Astrocyte (in vitro differentiated cells and primary cell): ENCODE results near the gene CCDC157. TPM values are rescaled to one million over a fixed set of nuclear protein-coding genes. Genes with fewer than 3 reads are reported as not detected.

Experiments
- DNase-seq: peaks from one replicate; pipeline ENCODE4 v3.0.0-alpha.2; 2010; ENCODE audit warnings: low read depth
- FAIRE-seq: peaks from 2 replicates; lab custom pipeline; 2011; peaks lifted over from hg19 to GRCh38; lab: Jason Lieb, UNC
- H2AFZ ChIP-seq: 2 replicates; pipeline ENCODE4 v1.6.0; 2012; ENCODE audit warnings: low read depth, low read length, inconsistent platforms
- H3K27ac ChIP-seq: 2 replicates; pipeline ENCODE4 v1.5.1; 2011; ENCODE audit warnings: low read depth, low read length, inconsistent platforms
- H3K27me3 ChIP-seq: 2 replicates; pipeline ENCODE4 v1.6.0; 2011; ENCODE audit warnings: low read length, inconsistent platforms; ENCODE audit not compliant: insufficient read depth
- H3K36me3 ChIP-seq: 2 replicates; pipeline ENCODE4 v1.5.1; 2011; ENCODE audit warnings: low read length, inconsistent platforms; ENCODE audit not compliant: insufficient read depth
- H3K4me1 ChIP-seq: 2 replicates; pipeline ENCODE4 v1.5.1; 2011; ENCODE audit warnings: low read length, inconsistent platforms; ENCODE audit not compliant: insufficient read depth
- H3K4me2 ChIP-seq: 2 replicates; pipeline ENCODE4 v1.6.0; 2012; ENCODE audit warnings: low read length, inconsistent platforms
- H3K4me3 ChIP-seq: 2 replicates; pipeline ENCODE4 v1.5.1; 2011; ENCODE audit warnings: low read depth, mild to moderate bottlenecking, low read length, inconsistent platforms; ENCODE audit not compliant: insufficient read depth
- H3K79me2 ChIP-seq: 2 replicates; pipeline ENCODE4 v1.6.0; 2012; ENCODE audit warnings: mild to moderate bottlenecking, low read length, inconsistent platforms; ENCODE audit not compliant: insufficient read depth
- H3K9ac ChIP-seq: 2 replicates; pipeline ENCODE4 v1.6.0; 2012; ENCODE audit warnings: mild to moderate bottlenecking, low read length, inconsistent platforms
- H3K9me3 ChIP-seq: 2 replicates; pipeline ENCODE4 v1.5.1; 2012; ENCODE audit warnings: low read depth, mild to moderate bottlenecking, low read length, inconsistent platforms; ENCODE audit not compliant: insufficient read depth
- H4K20me1 ChIP-seq: 2 replicates; pipeline ENCODE4 v1.6.0; 2012; ENCODE audit warnings: low read length, inconsistent platforms; ENCODE audit not compliant: insufficient read depth
- H3K27ac Mint-ChIP-seq: one replicate; pipeline ENCODE4 v1.8.0; 2021; ENCODE audit warnings: mild to moderate bottlenecking, mixed read lengths; ENCODE audit not compliant: unreplicated experiment
- H3K27me3 Mint-ChIP-seq: one replicate; pipeline ENCODE4 v1.8.0; 2021; ENCODE audit warnings: low read depth, mixed read lengths; ENCODE audit not compliant: unreplicated experiment
- H3K36me3 Mint-ChIP-seq: one replicate; pipeline ENCODE4 v1.8.0; 2021; ENCODE audit warnings: low read depth, mixed read lengths; ENCODE audit not compliant: unreplicated experiment
- H3K4me1 Mint-ChIP-seq: one replicate; pipeline ENCODE4 v1.8.0; 2021; ENCODE audit warnings: low read depth, mixed read lengths; ENCODE audit not compliant: unreplicated experiment
- H3K4me3 Mint-ChIP-seq: one replicate; pipeline ENCODE4 v1.8.0; 2021; ENCODE audit warnings: mild to moderate bottlenecking, moderate library complexity, mixed read lengths; ENCODE audit not compliant: unreplicated experiment
- H3K9me3 Mint-ChIP-seq: one replicate; pipeline ENCODE4 v1.8.0; 2021; ENCODE audit warnings: mild to moderate bottlenecking, mixed read lengths; ENCODE audit not compliant: unreplicated experiment
- EZH2 ChIP-seq: IDR thresholded peaks from 2 replicates; pipeline ENCODE4 v1.6.1; 2012; ENCODE audit warnings: mild to moderate bottlenecking, low read length, inconsistent platforms; ENCODE audit not compliant: insufficient read depth
- total RNA-seq: library from RNA; stranded (reverse); gene quantifications from 2 replicates; pipeline ENCODE4 v1.2.1, GENCODE V29; 2021
- TF ChIP-seq, protein P1 (sequence below): IDR thresholded peaks from 2 replicates; pipeline ENCODE4 v1.5.1; 2011; ENCODE audit warnings: low read depth, mild to moderate bottlenecking, inconsistent platforms, low read length, moderate library complexity; ENCODE audit not compliant: insufficient read depth

CCDC157 gene
- total RNA-seq, 1 donor from 2014 or later = 2.9 TPM

DNA sequence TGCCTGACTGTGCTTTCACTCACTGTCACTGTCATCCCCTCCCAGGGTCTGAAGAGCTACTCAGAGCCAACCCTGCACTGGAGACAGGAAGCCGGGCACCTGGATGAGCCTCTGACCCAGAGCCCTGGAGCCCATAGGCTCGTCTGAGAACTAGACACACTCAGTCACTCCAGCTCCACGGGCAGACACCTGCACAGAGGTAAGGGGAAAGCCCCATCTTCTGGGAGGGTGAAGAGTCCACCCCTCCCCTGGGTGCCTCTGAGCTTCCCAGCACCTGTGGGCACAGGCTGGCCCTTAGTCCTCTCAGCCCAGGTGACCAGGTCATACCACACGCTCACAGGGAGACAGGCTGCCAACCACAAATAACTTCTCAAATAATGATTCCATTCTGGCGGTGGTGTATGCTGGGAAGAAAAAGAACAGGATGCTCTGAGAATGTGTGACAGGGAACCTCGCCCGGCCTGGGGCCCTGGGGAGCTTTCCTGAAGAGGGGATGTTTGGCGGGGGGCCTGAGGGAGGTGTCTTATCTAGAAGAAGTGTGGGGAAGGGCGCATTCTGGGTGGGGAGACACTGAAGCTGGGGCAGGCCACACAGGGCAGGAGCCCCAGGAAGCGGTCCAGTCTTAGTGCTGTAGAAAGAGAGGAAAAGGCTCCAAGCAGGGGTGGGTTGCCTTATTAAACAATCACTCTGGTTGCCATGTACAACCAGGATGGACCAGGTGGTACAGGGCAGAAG, 5.3 kb downstream of the CCDC157 start:
- no peaks in the 10 kb centered on the region for H3K79me2 ChIP-seq
- H3K9ac ChIP-seq = no peak overlapping the region
- H3K4me1 ChIP-seq = no peaks in the 10 kb centered on the region
- FAIRE-seq (no peak), DNase-seq (no peak)
- H3K9me3 Mint-ChIP-seq = no peaks in the 10 kb centered on the region
- no peaks in the 10 kb centered on the region for H3K36me3 ChIP-seq
- H3K27ac Mint-ChIP-seq = no peak overlapping the region
- H3K4me3 ChIP-seq = no peak overlapping the region
- H3K27me3 Mint-ChIP-seq = no peaks in the 10 kb centered on the region
- H3K27ac ChIP-seq = no peak overlapping the region
- no peak overlapping the region for H2AFZ ChIP-seq
- no peaks in the 10 kb centered on the region for H3K27me3 ChIP-seq
- H3K36me3 Mint-ChIP-seq = peaks cover 9% of the 10 kb centered on the region
- H3K4me1 Mint-ChIP-seq = no peaks in the 10 kb centered on the region
- H3K4me3 Mint-ChIP-seq = no peak overlapping the region
- no peak for TF ChIP-seq EZH2
- TF ChIP-seq, protein P1, sequence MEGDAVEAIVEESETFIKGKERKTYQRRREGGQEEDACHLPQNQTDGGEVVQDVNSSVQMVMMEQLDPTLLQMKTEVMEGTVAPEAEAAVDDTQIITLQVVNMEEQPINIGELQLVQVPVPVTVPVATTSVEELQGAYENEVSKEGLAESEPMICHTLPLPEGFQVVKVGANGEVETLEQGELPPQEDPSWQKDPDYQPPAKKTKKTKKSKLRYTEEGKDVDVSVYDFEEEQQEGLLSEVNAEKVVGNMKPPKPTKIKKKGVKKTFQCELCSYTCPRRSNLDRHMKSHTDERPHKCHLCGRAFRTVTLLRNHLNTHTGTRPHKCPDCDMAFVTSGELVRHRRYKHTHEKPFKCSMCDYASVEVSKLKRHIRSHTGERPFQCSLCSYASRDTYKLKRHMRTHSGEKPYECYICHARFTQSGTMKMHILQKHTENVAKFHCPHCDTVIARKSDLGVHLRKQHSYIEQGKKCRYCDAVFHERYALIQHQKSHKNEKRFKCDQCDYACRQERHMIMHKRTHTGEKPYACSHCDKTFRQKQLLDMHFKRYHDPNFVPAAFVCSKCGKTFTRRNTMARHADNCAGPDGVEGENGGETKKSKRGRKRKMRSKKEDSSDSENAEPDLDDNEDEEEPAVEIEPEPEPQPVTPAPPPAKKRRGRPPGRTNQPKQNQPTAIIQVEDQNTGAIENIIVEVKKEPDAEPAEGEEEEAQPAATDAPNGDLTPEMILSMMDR = no peak
- no peak overlapping the region for H3K4me2 ChIP-seq
- no peaks in the 10 kb centered on the region for H3K9me3 ChIP-seq
- no peaks in the 10 kb centered on the region for H4K20me1 ChIP-seq

DNA sequence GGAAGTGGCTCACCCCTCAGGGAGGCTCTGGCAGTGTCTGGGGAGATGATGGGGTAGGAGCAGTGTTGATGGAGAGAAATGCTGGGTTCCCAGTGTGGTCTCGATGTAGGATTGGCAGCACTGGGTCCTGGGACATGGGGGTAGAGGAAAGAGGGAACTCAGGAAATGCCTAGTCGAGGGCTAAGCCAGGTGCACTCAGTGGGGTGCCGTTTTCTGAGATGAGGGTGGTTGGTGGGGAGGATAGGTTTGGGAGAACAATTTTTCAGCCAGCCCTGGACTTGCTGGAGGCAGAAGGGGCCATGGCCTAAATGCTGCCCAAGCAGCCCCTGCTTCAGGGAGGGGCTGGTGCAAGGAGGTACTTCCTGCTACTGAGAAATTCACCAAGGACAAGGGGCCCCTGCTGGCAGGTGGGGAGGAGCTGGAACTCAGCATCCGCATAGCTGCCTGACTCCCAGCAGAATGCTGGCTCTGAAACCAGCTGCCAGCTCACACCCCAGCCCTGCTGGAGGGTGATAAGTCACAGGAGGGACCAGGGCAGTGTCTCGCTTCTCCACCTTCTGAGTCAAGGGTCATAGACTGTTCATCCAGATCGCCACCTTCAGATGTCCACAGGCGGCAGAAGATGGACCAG, 6.0 kb downstream of the CCDC157 start:
- Mint-ChIP-seq H3K4me1 (no peaks in the 10 kb centered on the region), H3K36me3 (peaks cover 9% of the 10 kb centered on the region), H3K27ac (no peak overlapping the region), H3K9me3 (no peaks in the 10 kb centered on the region), H3K27me3 (no peaks in the 10 kb centered on the region), H3K4me3 (no peak overlapping the region)
- Histone ChIP-seq H3K79me2 (no peaks in the 10 kb centered on the region), H3K9me3 (no peaks in the 10 kb centered on the region), H3K4me2 (no peak overlapping the region), H2AFZ (no peak overlapping the region), H3K9ac (no peak overlapping the region), H3K4me1 (no peaks in the 10 kb centered on the region), H3K4me3 (no peak overlapping the region), H3K27me3 (no peaks in the 10 kb centered on the region), H3K27ac (no peak overlapping the region), H3K36me3 (no peaks in the 10 kb centered on the region), H4K20me1 (no peaks in the 10 kb centered on the region)
- TF ChIP-seq, protein P1 = no peak
- TF ChIP-seq EZH2 = no peak
- FAIRE-seq (no peak), DNase-seq (no peak)

DNA sequence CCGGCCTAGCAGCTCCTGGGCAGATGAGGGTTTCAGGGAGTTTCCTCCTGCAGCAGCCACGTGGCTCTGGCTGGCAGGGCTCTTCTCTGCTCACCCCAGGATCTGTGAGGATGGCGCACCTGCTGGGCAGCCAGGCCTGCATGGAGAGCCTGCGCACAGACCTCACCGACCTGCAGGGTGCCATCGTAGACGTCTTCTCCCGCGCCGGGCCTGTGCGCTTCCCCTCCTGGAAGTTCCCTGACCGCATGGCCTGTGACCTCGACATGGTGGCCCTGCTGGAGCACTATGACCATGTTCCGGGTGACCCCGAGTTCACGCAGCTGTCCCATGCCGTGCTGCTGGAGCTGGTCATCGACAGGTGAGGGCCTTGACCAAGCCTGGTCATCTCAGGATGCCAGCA, 9.1 kb downstream of the CCDC157 start:
- TF ChIP-seq EZH2 = no peak
- TF ChIP-seq, protein P1 = no peak
- H3K4me1 ChIP-seq = no peaks in the 10 kb centered on the region
- H3K9me3 Mint-ChIP-seq = no peaks in the 10 kb centered on the region
- H3K27ac Mint-ChIP-seq = no peak overlapping the region
- H3K9me3 ChIP-seq = no peaks in the 10 kb centered on the region
- no peaks in the 10 kb centered on the region for H3K79me2 ChIP-seq
- no peaks in the 10 kb centered on the region for H3K4me1 Mint-ChIP-seq
- no peak overlapping the region for H2AFZ ChIP-seq
- no peaks in the 10 kb centered on the region for H4K20me1 ChIP-seq
- H3K4me3 Mint-ChIP-seq = no peak overlapping the region
- H3K36me3 Mint-ChIP-seq = peaks cover 11% of the 10 kb centered on the region
- H3K4me2 ChIP-seq = no peak overlapping the region
- no peaks in the 10 kb centered on the region for H3K27me3 Mint-ChIP-seq
- H3K27ac ChIP-seq = no peak overlapping the region
- H3K4me3 ChIP-seq = no peak overlapping the region
- no peak for DNase-seq
- H3K36me3 ChIP-seq = no peaks in the 10 kb centered on the region
- FAIRE-seq = no peak
- no peaks in the 10 kb centered on the region for H3K27me3 ChIP-seq
- no peak overlapping the region for H3K9ac ChIP-seq
